HG03025 (cell line): ENCODE data around the gene DISP2.
A peak's percentile ranks its signal among the peaks of the same experiment; 100 is the strongest.

Experiments used
- ATAC-seq: cut with Tn5 transposase; IDR thresholded peaks from one replicate; pipeline ENCODE4 v1.9.1; 2021; ENCODE audit warnings: mild to moderate bottlenecking, moderate library complexity; ENCODE audit not compliant: unreplicated experiment, low FRiP score

Gene DISP2

DNA sequence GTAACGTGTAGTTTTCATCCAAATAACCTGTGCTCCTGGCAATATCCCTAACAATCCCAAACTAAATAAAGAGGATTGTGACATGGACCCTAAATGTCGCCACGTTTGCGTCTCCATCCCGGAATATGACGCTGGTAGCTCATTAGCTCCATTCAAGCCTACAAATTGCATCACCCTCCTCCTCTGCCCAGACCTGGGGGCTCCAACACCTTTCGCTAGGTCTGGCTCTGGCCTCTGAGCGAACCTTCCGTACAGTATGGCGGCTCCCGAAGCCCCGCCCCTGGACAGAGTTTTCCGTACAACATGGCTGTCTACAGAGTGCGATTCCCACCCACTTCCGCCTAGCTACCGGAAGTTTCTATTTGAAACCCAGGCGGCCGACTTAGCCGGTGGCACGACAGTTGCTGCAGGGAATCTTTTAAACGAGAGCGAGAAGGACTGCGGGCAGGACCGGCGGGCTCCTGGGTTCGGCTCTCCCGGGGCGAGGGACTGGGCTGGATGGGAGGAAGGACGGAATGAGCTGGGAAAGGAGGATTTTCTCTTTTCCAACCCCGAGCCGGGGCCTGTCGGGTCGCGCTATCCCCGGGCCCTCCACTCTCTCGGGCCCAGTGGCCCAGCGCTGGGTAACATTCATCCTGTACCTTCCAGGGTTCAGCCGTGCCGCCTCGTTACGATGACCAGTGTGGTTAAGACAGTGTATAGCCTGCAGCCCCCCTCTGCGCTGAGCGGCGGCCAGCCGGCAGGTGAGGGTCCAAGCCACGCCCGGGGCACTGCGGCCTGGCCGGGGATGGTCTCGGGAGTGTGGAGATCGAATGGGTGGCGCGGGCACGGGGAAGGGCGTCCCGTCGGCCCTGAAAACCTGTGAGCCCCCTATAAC is 24.8 kb downstream of the DISP2 start, which contains the start of gene KNSTRN:
Gene KNSTRN, plus strand, starts transcription at position 142 of the 877 bp plus-strand sequence. Its CDS starts 115 bp downstream, at position 257.
- peak; percentile 90 for ATAC-seq

GRCh38 chr15:40386480-40386879 is 28.5 kb downstream of the DISP2 start:
- no peak for ATAC-seq

DNA sequence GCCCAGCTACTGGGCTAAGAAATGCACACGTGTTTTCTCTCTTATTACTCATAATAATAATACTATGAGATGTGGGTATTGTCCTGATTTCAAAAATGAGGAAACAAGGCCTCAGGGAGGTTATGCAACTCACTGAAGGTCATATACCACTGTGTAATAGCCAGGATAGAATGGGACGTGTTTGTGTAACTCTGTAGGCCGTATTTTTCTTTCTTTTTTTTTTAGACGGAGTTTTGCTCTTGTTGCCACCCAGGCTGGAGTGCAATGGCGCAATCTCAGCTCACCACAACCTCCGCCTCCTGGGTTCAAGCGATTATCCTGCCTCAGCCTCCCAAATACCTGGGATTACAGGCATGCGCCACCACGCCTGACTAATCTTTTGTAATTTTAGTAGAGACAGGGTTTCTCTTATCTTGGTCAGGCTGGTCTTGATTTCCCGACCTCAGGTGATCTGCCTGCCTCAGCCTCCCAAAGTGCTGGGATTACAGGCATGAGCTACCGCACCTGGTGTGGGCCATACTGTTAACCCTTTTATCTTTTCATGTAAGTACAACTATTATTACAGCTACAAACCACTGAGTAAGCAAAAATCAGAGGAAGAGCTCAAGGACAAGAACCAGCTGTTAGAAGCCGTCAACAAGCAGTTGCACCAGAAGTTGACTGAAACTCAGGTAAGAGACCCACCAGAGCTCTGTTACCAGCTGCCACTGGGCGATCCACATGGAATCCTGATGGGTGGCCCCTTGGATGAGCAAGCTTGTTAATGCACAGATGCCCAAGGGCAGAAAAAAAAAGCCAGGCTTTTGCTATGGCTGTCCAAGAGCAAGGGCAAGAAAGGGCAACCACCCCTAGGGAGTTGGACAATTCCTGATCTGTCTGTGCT is 31.2 kb downstream of the DISP2 start:
- ATAC-seq: no peak

GRCh38 chr15:40389824-40390595 is 32.0 kb downstream of the DISP2 start:
- ATAC-seq: no peak

DNA sequence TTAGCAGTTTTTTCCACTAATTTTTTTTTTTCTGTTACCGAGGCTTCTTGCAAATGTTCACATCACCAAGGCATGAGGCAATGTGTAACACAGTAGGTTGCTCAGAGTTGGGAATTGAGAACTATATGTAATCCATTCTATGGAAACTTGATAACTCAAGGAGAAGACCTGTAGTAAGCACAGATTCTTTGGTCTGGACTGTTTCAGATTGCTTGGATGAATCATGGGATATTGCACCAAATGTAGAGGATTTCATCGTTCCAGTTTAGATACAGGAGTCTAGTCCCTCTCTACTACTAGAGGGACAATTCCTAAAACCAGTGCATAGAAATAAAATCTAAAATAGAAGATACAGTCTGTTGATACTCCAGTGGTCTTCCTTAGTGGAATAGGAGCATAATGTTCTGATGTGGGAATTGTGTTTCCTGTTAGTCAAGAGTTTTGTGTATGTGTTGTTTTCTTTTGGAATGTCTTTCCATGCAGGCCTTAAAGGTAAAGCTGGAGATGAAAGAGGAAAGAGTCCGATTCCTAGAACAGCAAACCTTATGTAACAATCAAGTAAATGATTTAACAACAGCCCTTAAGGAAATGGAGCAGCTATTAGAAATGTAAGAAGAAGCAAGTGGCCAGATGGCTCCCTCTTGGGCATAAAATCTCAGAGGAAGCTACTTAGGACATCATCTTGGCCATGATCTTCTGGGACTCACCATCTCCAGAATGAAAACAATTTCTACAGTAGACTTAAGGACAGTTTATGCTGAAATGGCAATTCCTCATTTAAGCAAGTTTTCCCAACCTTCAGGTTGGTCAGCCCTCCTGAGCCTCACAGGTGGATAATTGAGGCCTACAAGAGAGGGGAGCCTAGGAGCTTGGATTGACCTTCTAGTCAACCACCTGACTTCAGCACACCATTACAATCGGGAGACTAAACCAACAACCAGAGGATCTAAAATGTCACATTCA is 35.2 kb downstream of the DISP2 start:
- no peak for ATAC-seq

DNA sequence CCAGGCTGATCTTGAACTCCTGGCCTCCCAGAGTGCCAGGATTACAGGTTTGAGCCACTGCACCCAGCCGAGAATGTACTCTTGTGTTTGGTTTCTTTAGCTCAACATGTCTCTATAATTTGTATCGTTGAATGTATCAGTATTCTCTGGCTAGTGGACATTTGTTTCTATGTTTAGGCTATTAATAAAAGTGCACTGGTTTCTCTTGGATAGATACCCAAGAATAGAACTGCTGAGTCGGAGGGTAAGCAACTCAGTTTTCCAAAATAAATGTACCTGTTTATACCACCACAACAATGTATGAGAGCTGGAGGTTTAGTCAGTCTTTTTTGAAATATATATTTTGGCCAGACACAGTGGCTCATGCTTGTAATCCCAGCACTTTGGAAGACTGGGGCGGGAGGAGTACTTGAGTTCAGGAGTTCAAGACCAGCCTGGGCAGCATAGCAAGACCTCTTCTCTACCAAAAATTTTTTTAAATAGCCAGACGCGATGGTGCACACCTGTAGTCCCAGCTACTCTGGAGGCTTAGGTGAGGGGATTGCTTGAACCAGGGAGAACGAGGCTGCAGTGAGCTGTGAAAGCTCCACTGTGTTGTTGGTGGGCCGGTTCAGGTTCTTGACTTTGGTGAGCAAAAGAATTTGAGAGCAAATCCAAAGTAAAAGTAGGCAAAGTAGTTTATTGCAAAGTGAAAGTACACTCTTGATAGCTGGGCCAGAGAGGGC is 39.8 kb downstream of the DISP2 start:
- no peak for ATAC-seq

- no peak for ATAC-seq
These were observed 40.4 kb downstream of the DISP2 start for GRCh38 chr15:40398413-40398873.

GRCh38 chr15:40399370-40399769 is 41.4 kb downstream of the DISP2 start:
- no peak for ATAC-seq

GRCh38 chr15:40405501-40406381 is 47.7 kb downstream of the DISP2 start, which contains the start of gene IVD:
Gene IVD (plus strand): TSS chr15:40405795. CDS start chr15:40405828, 33 bp downstream.
- ATAC-seq: peak; percentile 75

DNA sequence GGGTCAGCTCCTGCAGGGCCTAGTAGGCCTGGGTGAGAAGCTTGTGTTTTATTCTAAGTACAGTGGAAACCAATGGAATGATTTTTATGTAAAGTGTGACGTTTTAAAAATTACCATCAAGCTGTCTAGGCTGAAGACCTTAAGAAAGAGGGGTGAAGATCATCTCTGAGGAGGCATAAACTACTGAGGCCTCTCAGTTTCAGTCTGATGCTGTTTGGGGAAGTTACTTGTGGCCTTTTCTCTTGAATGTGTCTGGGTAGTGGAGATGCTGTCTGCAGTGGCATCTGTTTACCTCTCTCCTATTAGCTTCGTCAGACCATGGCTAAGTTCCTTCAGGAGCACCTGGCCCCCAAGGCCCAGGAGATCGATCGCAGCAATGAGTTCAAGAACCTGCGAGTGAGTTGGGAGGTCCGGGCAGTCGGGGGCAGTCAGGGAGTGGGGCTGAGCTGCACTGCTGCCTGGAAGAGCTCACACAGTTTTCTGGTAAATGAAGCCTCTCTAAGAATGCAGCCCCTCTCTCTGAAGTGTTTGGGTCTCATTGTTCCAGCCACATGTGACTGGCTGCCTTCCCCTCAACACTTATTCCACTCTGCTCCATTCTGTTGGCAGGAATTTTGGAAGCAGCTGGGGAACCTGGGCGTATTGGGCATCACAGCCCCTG is 49.4 kb downstream of the DISP2 start:
- ATAC-seq: no peak

GRCh38 chr15:40409366-40409765 is 51.3 kb downstream of the DISP2 start:
- ATAC-seq: no peak

DNA sequence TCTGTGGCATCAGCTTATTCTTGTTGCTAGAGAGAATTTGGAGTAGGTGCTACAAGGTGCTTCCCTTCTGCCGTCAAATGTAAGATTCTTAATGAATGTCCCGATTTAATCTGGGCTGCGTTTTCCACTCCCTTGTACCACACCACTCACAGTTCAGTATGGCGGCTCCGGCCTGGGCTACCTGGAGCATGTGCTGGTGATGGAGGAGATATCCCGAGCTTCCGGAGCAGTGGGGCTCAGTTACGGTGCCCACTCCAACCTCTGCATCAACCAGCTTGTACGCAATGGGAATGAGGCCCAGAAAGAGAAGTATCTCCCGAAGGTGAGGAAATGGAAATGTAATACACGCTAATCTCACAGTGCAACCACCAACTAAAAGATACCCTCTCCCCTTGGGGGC is 52.5 kb downstream of the DISP2 start:
- no peak for ATAC-seq

DNA sequence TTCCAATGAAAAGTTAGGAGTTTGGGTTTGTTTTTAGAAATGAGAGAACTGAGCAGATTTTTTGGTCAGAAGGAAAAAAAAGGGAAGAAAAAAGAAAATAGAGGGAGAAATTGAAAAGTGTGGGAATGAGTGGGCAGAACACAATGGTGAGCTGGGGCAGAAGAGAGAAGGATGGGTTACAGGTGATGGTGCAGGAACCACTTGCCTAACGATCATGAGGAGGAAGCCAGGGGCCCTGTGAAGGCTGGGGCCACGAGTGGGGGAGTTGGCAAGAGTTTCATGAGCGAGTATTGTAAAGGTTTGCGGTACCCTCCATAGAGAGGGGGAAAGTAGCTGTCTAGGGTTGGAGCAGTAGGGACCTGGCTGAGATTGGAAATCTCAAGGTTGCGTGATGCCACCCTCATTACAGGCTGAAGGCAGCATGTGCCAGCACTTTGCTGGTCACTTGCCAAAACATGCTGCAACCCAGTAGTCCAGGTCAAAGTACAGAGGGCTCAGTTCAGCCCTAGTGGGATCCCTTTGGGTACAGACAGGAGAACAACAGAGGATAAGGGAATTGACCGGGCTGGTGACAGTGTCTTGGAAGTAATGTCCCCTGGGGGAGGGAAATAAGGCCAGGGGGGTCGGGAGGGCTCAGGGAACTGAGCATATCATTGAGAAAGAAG is 54.2 kb downstream of the DISP2 start:
- ATAC-seq: no peak

DNA sequence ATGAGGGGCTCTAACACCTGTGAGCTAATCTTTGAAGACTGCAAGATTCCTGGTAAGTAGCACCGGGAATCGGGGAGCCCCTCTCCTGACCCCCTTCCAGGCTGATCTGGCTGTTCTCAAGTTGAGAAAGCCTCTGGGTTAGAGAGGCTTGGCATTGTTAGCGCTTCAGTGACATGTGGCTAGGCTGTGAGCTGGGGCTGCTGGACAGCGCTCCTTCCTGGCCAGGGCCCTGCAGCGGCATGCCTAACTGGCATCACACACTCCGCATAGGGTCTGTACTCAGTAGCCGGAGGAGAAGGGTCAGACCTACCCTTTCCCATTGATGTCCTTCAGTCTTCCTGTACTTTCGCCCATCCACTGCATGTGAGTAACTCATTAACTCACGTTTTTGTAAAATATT is 55.0 kb downstream of the DISP2 start:
- no peak for ATAC-seq

GRCh38 chr15:40414816-40415215 is 56.8 kb downstream of the DISP2 start:
- no peak for ATAC-seq

DNA sequence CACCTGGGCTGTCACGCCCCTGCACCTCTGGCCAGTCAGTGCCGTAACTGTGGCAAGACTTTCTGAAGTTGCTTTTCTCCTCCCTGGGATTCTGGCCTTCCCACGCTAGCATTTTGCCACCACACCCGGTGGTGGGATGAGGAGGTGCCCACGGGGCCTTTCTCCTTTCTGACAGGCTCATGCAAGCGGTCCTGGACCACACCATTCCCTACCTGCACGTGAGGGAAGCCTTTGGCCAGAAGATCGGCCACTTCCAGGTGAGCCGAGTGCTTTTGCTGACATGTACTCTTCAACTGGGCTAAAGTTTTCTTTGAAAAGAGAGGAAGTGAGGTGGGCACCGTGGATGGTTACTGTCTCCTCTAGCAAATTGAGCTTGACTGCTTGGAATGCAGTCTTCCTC is 57.2 kb downstream of the DISP2 start:
- no peak for ATAC-seq

DNA sequence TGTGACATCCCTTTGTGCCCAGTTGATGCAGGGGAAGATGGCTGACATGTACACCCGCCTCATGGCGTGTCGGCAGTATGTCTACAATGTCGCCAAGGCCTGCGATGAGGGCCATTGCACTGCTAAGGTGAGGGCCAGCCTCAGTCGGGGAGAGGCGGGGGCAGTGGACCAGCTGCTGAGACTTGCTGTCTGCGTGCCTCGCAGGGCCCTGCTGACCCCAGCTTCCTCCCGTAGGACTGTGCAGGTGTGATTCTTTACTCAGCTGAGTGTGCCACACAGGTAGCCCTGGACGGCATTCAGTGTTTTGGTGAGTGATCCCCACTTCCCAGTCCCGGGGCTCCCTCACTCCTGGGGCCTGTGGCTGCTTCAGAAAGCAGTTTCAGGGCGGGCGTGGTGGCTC is 58.0 kb downstream of the DISP2 start:
- no peak for ATAC-seq
